Testis (tissue), 3 donors: ENCODE results near the gene SLF2. TPM values are rescaled to one million over a fixed set of nuclear protein-coding genes. Genes with fewer than 3 reads are reported as not detected.

ENCODE experiments used
- DNase-seq: peaks from one replicate; pipeline ENCODE4 v3.0.0-alpha.2; 2019
- H3K27ac ChIP-seq, 2 donors: fragments of 200-600 bp; sonication (generic); one replicate each; pipeline ENCODE4 v1.5.1; 2019
- H3K27me3 ChIP-seq: fragments of 200-600 bp; sonication (generic); one replicate; pipeline ENCODE4 v1.5.1; 2019
- H3K36me3 ChIP-seq: fragments of 200-600 bp; sonication (generic); one replicate; pipeline ENCODE4 v1.5.1; 2017; ENCODE audit warnings: low read depth; ENCODE audit errors: missing control alignments
- H3K4me1 ChIP-seq: fragments of 200-600 bp; sonication (generic); one replicate; pipeline ENCODE4 v1.5.1; 2019
- H3K4me3 ChIP-seq, 2 donors: fragments of 200-600 bp; sonication (generic); one replicate each; pipeline ENCODE4 v1.5.1; 2017 to 2019
- H3K9me3 ChIP-seq: fragments of 200-600 bp; sonication (generic); one replicate; pipeline ENCODE4 v1.5.1; 2017
- CTCF ChIP-seq, 3 experiments: fragments of 450-650 bp in 2 of 3; fragments of 200-600 bp in 1 of 3; sonication (generic) in 1 of 3; IDR thresholded peaks; one replicate each; pipeline ENCODE4 v1.5.1; 2016 to 2019; ENCODE audit warnings: antibody characterized with exemption in 3 of 3, mild to moderate bottlenecking in 2 of 3, moderate library complexity in 1 of 3
- POLR2A ChIP-seq: fragments of 450-650 bp; IDR thresholded peaks from one replicate; pipeline ENCODE4 v1.6.1; 2017; ENCODE audit warnings: antibody characterized with exemption, mild to moderate bottlenecking, moderate library complexity
- WGBS, 2 donors: methylation state at CpG; one replicate each; pipeline ENCODE4 v1.1.5; 2018; 5-methylcytosine and 5-hydroxymethylcytosine counted together
- intact Hi-C: fragments of 100-400 bp; cut with DNase I; formaldehyde crosslinking; loops from one replicate; pipeline ENCODE4 v1.15.1; 2023; ENCODE audit warnings: low total_unique reads
- polyA plus RNA-seq: library from polyadenylated mRNA; stranded (reverse); fragments of 350-450 nt; fragmentation: Illumina TruSeq; extraction: RNeasy Lipid Tissue Mini Kit (QIAGEN cat#74804); gene quantifications from one replicate; pipeline ENCODE4 v1.2.3, GENCODE V29; 2014; ENCODE audit warnings: low read depth, low replicate concordance; ENCODE audit not compliant: insufficient read depth
- total RNA-seq, 2 donors: library from RNA; depleted of rRNA; stranded (reverse); fragments of >200 nt; gene quantifications; one replicate each; pipeline ENCODE4 v1.2.3, GENCODE V29; 2016

Gene SLF2
- total and polyA plus RNA-seq, 3 donors from 2014 or later: 42.6 to 171 (median 150) TPM

GRCh38 chr10:100977436-100977835 lies 64.7 kb downstream of the SLF2 start:
- intact Hi-C loops: no loop called here
- Histone ChIP-seq H3K4me1 (no peaks in the 10 kb centered on the region), H3K27me3 (no peaks in the 10 kb centered on the region), H3K27ac (no peak overlapping the region), H3K4me3 (no peak overlapping the region), H3K9me3 (no peaks in the 10 kb centered on the region), H3K36me3 (no peaks in the 10 kb centered on the region)
- WGBS, 2 donors: 83 to 91% methylated on average over 6 of the region's 6 CpGs
- DNase-seq: no peak
- no peak for TF ChIP-seq POLR2A

GRCh38 chr10:100978121-100978900 lies 65.5 kb downstream of the SLF2 start:
- intact Hi-C loops: no loop called here
- no peak for DNase-seq
- no peaks in the 10 kb centered on the region for H3K4me1 ChIP-seq
- H3K27me3 ChIP-seq: no peaks in the 10 kb centered on the region
- no peak overlapping the region for H3K4me3 ChIP-seq
- H3K27ac ChIP-seq: no peak overlapping the region
- no peaks in the 10 kb centered on the region for H3K36me3 ChIP-seq
- H3K9me3 ChIP-seq: no peaks in the 10 kb centered on the region
- WGBS, 2 donors: 87 to 89% methylated on average over 9 to 13 of the region's 13 CpGs
- TF ChIP-seq CTCF (IDR thresholded peaks at IDR 0.05): no peak
- no peak for TF ChIP-seq POLR2A

GRCh38 chr10:100978901-100979195 lies 66.1 kb downstream of the SLF2 start:
- WGBS, 2 donors: 76 to 80% methylated on average over 2 to 10 of the region's 10 CpGs
- Histone ChIP-seq H3K27ac (no peak overlapping the region), H3K27me3 (no peaks in the 10 kb centered on the region), H3K4me3 (no peak overlapping the region), H3K4me1 (no peaks in the 10 kb centered on the region), H3K9me3 (no peaks in the 10 kb centered on the region), H3K36me3 (no peaks in the 10 kb centered on the region)
- DNase-seq: no peak
- no peak for TF ChIP-seq POLR2A
- no peak for TF ChIP-seq CTCF (IDR thresholded peaks at IDR 0.05)
- intact Hi-C loops: no loop called here

GRCh38 chr10:100979791-100980272 lies 67.1 kb downstream of the SLF2 start:
- intact Hi-C loops: no loop called here
- Histone ChIP-seq H3K27me3 (no peaks in the 10 kb centered on the region), H3K27ac (no peak overlapping the region), H3K4me3 (no peak overlapping the region), H3K36me3 (no peaks in the 10 kb centered on the region), H3K9me3 (no peaks in the 10 kb centered on the region), H3K4me1 (no peaks in the 10 kb centered on the region)
- whole genome bisulfite sequencing, 2 donors: 93 to 98% methylated on average over 8 to 16 of the region's 16 CpGs
- DNase-seq: no peak
- TF ChIP-seq POLR2A (no peak), CTCF (IDR thresholded peaks at IDR 0.05) (no peak)

- H3K4me3 ChIP-seq: no peak overlapping the region
- intact Hi-C loops: no loop called here
- no peaks in the 10 kb centered on the region for H3K36me3 ChIP-seq
- no peaks in the 10 kb centered on the region for H3K9me3 ChIP-seq
- no peak for DNase-seq
- H3K27me3 ChIP-seq: no peaks in the 10 kb centered on the region
- no peaks in the 10 kb centered on the region for H3K4me1 ChIP-seq
- WGBS, 2 donors: 82 to 96% methylated on average over 2 of the region's 2 CpGs
- TF ChIP-seq CTCF (IDR thresholded peaks at IDR 0.05) (no peak), POLR2A (no peak)
- H3K27ac ChIP-seq: no peak overlapping the region
Observed at GRCh38 chr10:100980311-100980710, 67.5 kb downstream of the SLF2 start.
